Activated naive CD4-positive, alpha-beta T cell treated with anti-CD3 and anti-CD28 coated beads for 36 hours (primary cell): ENCODE results near the gene LIPN. TPM values are rescaled to one million over a fixed set of nuclear protein-coding genes. Genes with fewer than 3 reads are reported as not detected.

Experiments used
- CTCF ChIA-PET: fragments of 350-600 bp; sonication (Branson Sonifier 250); formaldehyde crosslinking; loops from one replicate; lab custom pipeline; 2021; ENCODE audit warnings: antibody characterized with exemption; lab: Charles Lee
- DNase-seq: peaks from one replicate; pipeline ENCODE4 v3.0.0-alpha.2; 2020
- H3K27ac Mint-ChIP-seq: one replicate; pipeline ENCODE4 v1.8.0; 2021; ENCODE audit warnings: mild to moderate bottlenecking, mixed read lengths
- H3K27me3 Mint-ChIP-seq: one replicate; pipeline ENCODE4 v1.8.0; 2021; ENCODE audit warnings: low read depth, mixed read lengths
- H3K36me3 Mint-ChIP-seq: one replicate; pipeline ENCODE4 v1.8.0; 2021; ENCODE audit warnings: low read depth, mixed read lengths
- H3K4me1 Mint-ChIP-seq: one replicate; pipeline ENCODE4 v1.8.0; 2021; ENCODE audit warnings: low read depth, mixed read lengths
- H3K4me3 Mint-ChIP-seq: one replicate; pipeline ENCODE4 v1.8.0; 2021; ENCODE audit warnings: mild to moderate bottlenecking, moderate library complexity, mixed read lengths
- H3K9me3 Mint-ChIP-seq: one replicate; pipeline ENCODE4 v1.8.0; 2021; ENCODE audit warnings: mixed read lengths
- intact Hi-C: fragments of 100-400 bp; cut with micrococcal nuclease; formaldehyde crosslinking; loops from one replicate; pipeline ENCODE4 v1.15.1; 2023
- total RNA-seq, 2 experiments: library from RNA; stranded (reverse); gene quantifications; one replicate each; pipeline ENCODE4 v1.2.3, GENCODE V29; 2021

Gene LIPN
- total RNA-seq, 2 experiments from 2014 or later = not detected

DNA sequence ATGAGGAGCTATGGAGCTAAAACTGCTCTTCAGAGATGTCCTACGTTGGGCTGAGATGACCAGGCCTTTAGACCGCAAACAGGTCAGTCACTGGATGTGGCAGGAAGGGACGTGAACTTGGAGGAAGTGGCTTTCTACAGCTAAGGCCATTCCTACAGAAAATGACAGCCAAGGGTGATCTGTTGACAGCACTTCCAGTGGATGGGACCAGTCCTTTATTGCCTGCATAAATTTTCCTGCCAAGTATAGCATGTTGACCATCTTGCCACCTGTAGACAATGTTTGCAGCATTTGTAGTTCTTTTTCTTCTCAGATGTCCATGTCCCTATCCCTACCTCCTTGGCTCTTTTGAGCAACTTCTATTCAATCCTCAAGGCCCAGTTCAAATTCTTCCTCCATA lies 46.1 kb downstream of the LIPN start:
- H3K27ac Mint-ChIP-seq = no peak overlapping the region
- no peaks in the 10 kb centered on the region for H3K9me3 Mint-ChIP-seq
- CTCF ChIA-PET = interaction anchor here (0.6 to 0.9 kb wide), 2 partner anchors 32 to 752 kb away, joined by 4 read pairs; no protein-coding TSS in a partner anchor

GRCh38 chr10:88809621-88810020 lies 49.8 kb downstream of the LIPN start:
- intact Hi-C loops = loop anchor here (1.0 to 5.0 kb wide), 3 partner anchors 121 to 244 kb away; partner anchors contain the start of gene RNLS
- Mint-ChIP-seq H3K4me1 (peaks cover 8% of the 10 kb centered on the region), H3K36me3 (no peaks in the 10 kb centered on the region), H3K9me3 (no peaks in the 10 kb centered on the region), H3K27me3 (no peaks in the 10 kb centered on the region), H3K4me3 (no peak overlapping the region), H3K27ac (no peak overlapping the region)
- no peak for DNase-seq
- CTCF ChIA-PET = interaction anchor here (0.7 to 3.5 kb wide), 10 partner anchors 25 to 252 kb away, joined by 3 to 31 read pairs (median 3); no protein-coding TSS in a partner anchor

More for the DNA sequence above, 46.1 kb downstream of the LIPN start:
- intact Hi-C loops = no loop called here
- no peak for DNase-seq
- Mint-ChIP-seq H3K4me1 (peaks cover 8% of the 10 kb centered on the region), H3K36me3 (no peaks in the 10 kb centered on the region), H3K27me3 (peaks cover 2% of the 10 kb centered on the region), H3K4me3 (no peak overlapping the region)

GRCh38 chr10:88810196-88810961 lies 50.6 kb downstream of the LIPN start:
- Mint-ChIP-seq H3K4me1 (peaks cover 13% of the 10 kb centered on the region), H3K27ac (no peak overlapping the region), H3K9me3 (no peaks in the 10 kb centered on the region), H3K27me3 (no peaks in the 10 kb centered on the region), H3K36me3 (no peaks in the 10 kb centered on the region), H3K4me3 (no peak overlapping the region)
- CTCF ChIA-PET = interaction anchor here (0.6 to 3.5 kb wide), 37 partner anchors 11 to 1234 kb away, joined by 3 to 31 read pairs (median 4); partner anchors contain the start of gene RNLS
- intact Hi-C loops = loop anchor here (1.0 to 5.0 kb wide), 3 partner anchors 122 to 245 kb away; partner anchors contain the start of gene RNLS
- peak; percentile 48 for DNase-seq

- Mint-ChIP-seq H3K36me3 (no peaks in the 10 kb centered on the region), H3K9me3 (no peaks in the 10 kb centered on the region), H3K27ac (no peak overlapping the region), H3K4me3 (no peak overlapping the region), H3K27me3 (no peaks in the 10 kb centered on the region), H3K4me1 (peaks cover 22% of the 10 kb centered on the region)
- intact Hi-C loops = loop anchor here (5.0 kb wide), 1 partner anchor 231 kb away; the partner anchor contains the start of gene RNLS
- CTCF ChIA-PET = interaction anchor here (0.6 to 3.4 kb wide), 4 partner anchors 85 to 126 kb away, joined by 3 to 18 read pairs (median 4); no protein-coding TSS in a partner anchor
- no peak for DNase-seq
These were observed 53.4 kb downstream of the LIPN start for GRCh38 chr10:88813200-88813599.

DNA sequence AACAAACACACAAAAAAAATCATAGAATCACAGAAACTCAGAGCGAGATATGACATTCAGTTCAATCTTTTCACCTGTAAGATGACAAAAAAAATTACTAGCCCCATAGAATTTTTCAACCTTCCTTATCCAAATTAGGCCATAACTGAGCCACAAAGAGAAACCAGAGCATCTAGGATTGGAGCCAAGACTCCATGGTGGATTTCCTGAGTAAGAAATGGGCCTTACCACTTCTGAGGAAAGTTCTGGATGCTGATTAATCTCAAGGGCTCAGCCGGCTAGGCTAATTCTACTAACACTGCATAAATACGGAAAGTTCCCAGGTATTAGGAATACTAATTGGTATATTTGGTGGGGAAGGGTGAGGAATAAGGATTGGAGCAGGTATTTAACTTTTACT lies 59.5 kb downstream of the LIPN start:
- DNase-seq = no peak
- intact Hi-C loops = no loop called here
- H3K4me3 Mint-ChIP-seq = no peak overlapping the region
- H3K27ac Mint-ChIP-seq = no peak overlapping the region
- peaks cover 29% of the 10 kb centered on the region for H3K4me1 Mint-ChIP-seq
- H3K9me3 Mint-ChIP-seq = no peaks in the 10 kb centered on the region
- no peaks in the 10 kb centered on the region for H3K36me3 Mint-ChIP-seq
- no peaks in the 10 kb centered on the region for H3K27me3 Mint-ChIP-seq
- CTCF ChIA-PET = interaction anchor here (1.0 kb wide), 1 partner anchor 15 kb away, joined by 3 read pairs; no protein-coding TSS in a partner anchor

DNA sequence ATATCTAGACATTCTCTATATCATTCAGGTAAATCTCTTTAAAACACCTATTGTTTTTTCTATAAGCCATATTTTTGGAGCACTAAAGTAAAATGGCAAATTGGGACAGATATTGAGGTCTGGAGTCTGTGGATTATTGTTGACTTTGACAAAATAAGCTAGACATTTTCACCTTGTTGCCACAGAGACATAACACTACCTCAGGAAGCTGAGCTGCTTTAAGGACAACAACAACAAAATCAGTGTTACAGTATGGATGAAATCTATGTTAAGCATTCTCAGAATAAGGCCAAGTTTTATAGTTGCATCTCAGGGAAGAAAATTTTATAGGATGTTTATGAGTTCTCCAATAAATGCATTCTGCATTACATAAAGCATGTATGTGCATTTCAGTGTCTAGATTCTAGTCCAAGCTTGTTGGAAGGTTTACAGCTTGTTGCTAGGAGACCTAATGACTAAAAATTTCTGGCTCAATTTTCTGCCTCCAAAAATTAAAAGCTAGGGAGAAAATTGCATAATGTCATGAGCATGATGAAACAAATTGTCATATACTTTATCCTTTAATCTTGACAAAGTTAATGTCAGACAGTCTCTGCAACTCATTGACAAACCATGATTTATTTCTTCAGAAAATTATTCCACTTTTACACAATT lies 61.1 kb downstream of the LIPN start:
- Mint-ChIP-seq H3K9me3 (no peaks in the 10 kb centered on the region), H3K27me3 (no peaks in the 10 kb centered on the region), H3K27ac (no peak overlapping the region), H3K36me3 (no peaks in the 10 kb centered on the region), H3K4me3 (no peak overlapping the region), H3K4me1 (peaks cover 27% of the 10 kb centered on the region)
- intact Hi-C loops = no loop called here
- DNase-seq = no peak
- CTCF ChIA-PET = interaction anchor here (0.6 to 7.5 kb wide), 5 partner anchors 10 to 222 kb away, joined by 3 to 45 read pairs (median 3); no protein-coding TSS in a partner anchor

- no peaks in the 10 kb centered on the region for H3K36me3 Mint-ChIP-seq
- intact Hi-C loops = loop anchor here (2.0 to 5.0 kb wide), 4 partner anchors 244 to 964 kb away; partner anchors contain the start of genes KLLN, PTEN and RNLS
- CTCF ChIA-PET = interaction anchor here (0.8 to 7.5 kb wide), 7 partner anchors 9 to 391 kb away, joined by 3 to 45 read pairs (median 5); no protein-coding TSS in a partner anchor
- H3K9me3 Mint-ChIP-seq = no peaks in the 10 kb centered on the region
- DNase-seq = peak; percentile 20
- no peaks in the 10 kb centered on the region for H3K27me3 Mint-ChIP-seq
- H3K4me1 Mint-ChIP-seq = peaks cover 53% of the 10 kb centered on the region
- H3K27ac Mint-ChIP-seq = peak overlapping the region; percentile 25
- no peak overlapping the region for H3K4me3 Mint-ChIP-seq
These were observed 66.6 kb downstream of the LIPN start for GRCh38 chr10:88826388-88826787.

GRCh38 chr10:88827671-88828070 lies 67.9 kb downstream of the LIPN start:
- CTCF ChIA-PET = interaction anchor here (0.6 to 7.5 kb wide), 9 partner anchors 8 to 390 kb away, joined by 3 to 45 read pairs (median 4); no protein-coding TSS in a partner anchor
- Mint-ChIP-seq H3K4me1 (peaks cover 51% of the 10 kb centered on the region), H3K4me3 (no peak overlapping the region), H3K27ac (no peak overlapping the region), H3K27me3 (no peaks in the 10 kb centered on the region), H3K36me3 (no peaks in the 10 kb centered on the region), H3K9me3 (no peaks in the 10 kb centered on the region)
- no peak for DNase-seq
- intact Hi-C loops = loop anchor here (2.0 to 5.0 kb wide), 4 partner anchors 245 to 965 kb away; partner anchors contain the start of genes KLLN, PTEN and RNLS

DNA sequence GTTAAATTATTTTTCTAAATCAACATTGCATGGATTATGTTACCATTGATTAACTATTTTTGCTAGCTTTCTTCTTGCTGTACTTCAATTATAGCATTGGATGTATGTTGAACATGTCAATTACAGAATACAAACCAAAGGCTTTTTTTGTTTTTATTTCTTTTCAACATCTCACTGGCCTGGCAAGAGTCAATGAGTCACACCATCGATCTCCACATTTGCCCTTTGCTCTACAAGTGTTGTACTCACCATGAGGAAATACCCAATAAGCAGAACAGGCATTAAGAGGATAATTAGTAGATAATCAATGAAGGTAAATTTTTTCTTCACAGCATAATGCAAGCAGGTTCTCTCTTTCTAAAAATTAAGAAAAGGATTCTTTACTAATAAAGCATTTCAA lies 68.5 kb downstream of the LIPN start:
- Mint-ChIP-seq H3K9me3 (no peaks in the 10 kb centered on the region), H3K36me3 (no peaks in the 10 kb centered on the region), H3K4me1 (peaks cover 47% of the 10 kb centered on the region), H3K27me3 (no peaks in the 10 kb centered on the region), H3K4me3 (no peak overlapping the region), H3K27ac (no peak overlapping the region)
- DNase-seq = no peak
- intact Hi-C loops = loop anchor here (5.0 kb wide), 3 partner anchors 246 to 966 kb away; partner anchors contain the start of genes KLLN, PTEN and RNLS
- CTCF ChIA-PET = interaction anchor here (0.5 to 3.2 kb wide), 6 partner anchors 18 to 387 kb away, joined by 3 to 13 read pairs (median 3); no protein-coding TSS in a partner anchor
